ENCODE measurements around the gene TAMALIN.

TAMALIN gene

DNA sequence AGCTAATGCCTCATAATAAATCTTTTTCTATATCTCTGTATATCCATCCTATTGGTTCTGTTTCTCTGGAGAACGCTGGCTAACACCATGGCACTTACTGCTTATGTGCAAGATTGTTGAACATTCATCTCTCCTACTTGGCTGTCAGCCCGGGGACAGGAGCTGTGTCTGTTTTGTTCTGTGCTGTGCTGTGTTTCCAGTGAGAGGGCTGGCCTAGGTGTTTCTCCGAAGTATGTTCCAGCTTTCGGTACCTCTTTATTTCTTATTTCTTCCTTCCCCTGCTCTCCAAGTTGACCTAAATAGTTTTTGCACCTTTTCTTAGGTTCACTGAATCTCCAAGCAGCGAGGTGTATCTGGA lies 25.7 kb downstream of the TAMALIN start:
- H3K4me1 ChIP-seq (ENCODE audit: control insufficient read depth, low read length) = peaks cover 48% of the 10 kb centered on the region
- H3K9me2 ChIP-seq (replicated peaks; ENCODE audit: control insufficient read depth, low read length) = no peaks in the 10 kb centered on the region
- H3K4me2 ChIP-seq (ENCODE audit: low read length) = peak overlapping the region; percentile 93
- H3K36me3 ChIP-seq (ENCODE audit: control insufficient read depth, low read length) = no peaks in the 10 kb centered on the region
- no peaks in the 10 kb centered on the region for H4K20me1 ChIP-seq (ENCODE audit: control insufficient read depth, insufficient read depth, low read depth, low read length)
- H3K79me2 ChIP-seq (ENCODE audit: control insufficient read depth, low read length) = peaks cover 2% of the 10 kb centered on the region
- peak overlapping the region; percentile 72 for H3K4me3 ChIP-seq (ENCODE audit: low read length)
- H3F3A ChIP-seq (ENCODE audit: control insufficient read depth, insufficient read depth) = peaks cover 23% of the 10 kb centered on the region
- H3K9me3 ChIP-seq (ENCODE audit: control insufficient read depth, insufficient read depth, low read length) = no peaks in the 10 kb centered on the region
- H3K27me3 ChIP-seq (ENCODE audit: control insufficient read depth, low read length) = no peaks in the 10 kb centered on the region
- TF ChIP-seq, protein P1, sequence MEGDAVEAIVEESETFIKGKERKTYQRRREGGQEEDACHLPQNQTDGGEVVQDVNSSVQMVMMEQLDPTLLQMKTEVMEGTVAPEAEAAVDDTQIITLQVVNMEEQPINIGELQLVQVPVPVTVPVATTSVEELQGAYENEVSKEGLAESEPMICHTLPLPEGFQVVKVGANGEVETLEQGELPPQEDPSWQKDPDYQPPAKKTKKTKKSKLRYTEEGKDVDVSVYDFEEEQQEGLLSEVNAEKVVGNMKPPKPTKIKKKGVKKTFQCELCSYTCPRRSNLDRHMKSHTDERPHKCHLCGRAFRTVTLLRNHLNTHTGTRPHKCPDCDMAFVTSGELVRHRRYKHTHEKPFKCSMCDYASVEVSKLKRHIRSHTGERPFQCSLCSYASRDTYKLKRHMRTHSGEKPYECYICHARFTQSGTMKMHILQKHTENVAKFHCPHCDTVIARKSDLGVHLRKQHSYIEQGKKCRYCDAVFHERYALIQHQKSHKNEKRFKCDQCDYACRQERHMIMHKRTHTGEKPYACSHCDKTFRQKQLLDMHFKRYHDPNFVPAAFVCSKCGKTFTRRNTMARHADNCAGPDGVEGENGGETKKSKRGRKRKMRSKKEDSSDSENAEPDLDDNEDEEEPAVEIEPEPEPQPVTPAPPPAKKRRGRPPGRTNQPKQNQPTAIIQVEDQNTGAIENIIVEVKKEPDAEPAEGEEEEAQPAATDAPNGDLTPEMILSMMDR (IDR thresholded peaks at IDR 0.05; ENCODE audit: low read depth, low read length, poor library complexity, severe bottlenecking) = no peak
- TF ChIP-seq EZH2phosphoT487 (IDR thresholded peaks at IDR 0.05; ENCODE audit: borderline replicate concordance, low read length) = no peak
- peak overlapping the region; percentile 64 for H3K27ac ChIP-seq (ENCODE audit: low read depth, low read length)

DNA sequence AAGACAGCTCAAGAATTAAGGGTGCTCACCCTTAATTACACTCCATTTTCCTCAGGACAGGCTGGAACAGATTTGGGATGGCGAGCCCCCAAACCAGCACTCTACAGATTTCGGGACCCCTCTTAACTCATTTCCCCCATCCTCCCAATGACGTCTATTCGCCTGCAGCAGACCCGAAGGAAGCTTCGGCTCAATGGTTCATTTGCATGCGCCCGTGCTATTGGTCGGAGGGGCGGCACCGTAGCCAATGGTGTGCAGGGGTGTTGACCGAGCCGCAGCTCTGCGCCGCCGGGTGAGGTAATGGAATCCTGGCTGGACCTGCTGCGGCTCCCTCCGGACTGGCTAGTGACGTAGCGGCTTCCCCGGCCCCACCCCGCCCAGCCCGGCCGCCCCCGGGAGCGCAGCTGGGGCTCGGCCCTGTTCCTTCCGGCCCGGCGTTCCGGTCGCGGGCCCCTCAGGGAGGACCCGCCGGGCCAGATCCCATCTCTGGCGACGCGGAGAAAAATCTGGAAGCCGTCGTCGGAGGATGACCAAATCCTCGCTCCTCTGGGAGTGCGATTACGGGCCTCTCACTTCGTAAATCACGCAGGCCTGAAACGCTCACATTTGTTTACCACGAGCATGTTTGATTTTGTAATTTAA lies 26.2 kb downstream of the TAMALIN start:
- Histone ChIP-seq H3K27ac (ENCODE audit: low read depth, low read length) (peak overlapping the region; percentile 64), H3K4me2 (ENCODE audit: low read length) (peak overlapping the region; percentile 93)

DNA sequence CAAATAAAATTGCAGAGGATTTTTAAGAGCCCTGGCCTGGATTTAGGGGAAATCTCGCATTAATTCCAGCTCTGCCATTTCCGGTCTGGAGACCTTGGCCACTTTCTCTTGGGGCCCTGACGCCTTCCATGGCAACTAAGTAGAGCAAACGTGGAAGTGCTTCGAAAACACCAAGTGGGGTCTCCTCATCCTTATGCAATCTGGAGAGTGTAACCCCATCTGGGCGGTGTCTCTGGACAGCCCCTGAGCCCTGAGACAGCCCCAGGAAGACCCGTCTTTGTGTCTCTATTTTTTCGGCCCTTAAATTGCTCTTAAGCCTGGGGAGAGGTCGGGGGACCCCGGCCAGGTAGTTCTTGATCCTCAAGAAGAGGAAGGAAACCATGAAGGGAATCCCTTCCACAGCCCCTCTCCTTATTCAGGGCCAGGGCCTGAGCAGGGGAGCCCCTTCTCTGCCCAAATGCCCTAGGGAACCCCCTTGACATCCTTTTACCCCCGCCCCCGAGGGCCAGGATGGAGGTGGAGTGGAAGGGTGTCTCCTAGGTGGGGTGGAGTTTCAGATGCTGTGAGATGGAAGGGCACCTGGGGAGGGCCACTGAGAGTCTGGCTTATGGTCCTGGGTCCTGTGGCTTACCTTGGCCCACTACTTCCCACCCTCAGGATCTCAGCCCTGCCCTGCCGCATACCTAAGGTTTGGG lies 26.8 kb downstream of the TAMALIN start:
- no peak for TF ChIP-seq EZH2phosphoT487 (IDR thresholded peaks at IDR 0.05; ENCODE audit: borderline replicate concordance, low read length)
- TF ChIP-seq, protein P1 (IDR thresholded peaks at IDR 0.05; ENCODE audit: low read depth, low read length, poor library complexity, severe bottlenecking) = no peak
- no peaks in the 10 kb centered on the region for H3K27me3 ChIP-seq (ENCODE audit: control insufficient read depth, low read length)
- no peaks in the 10 kb centered on the region for H3K9me3 ChIP-seq (ENCODE audit: control insufficient read depth, insufficient read depth, low read length)
- H3K4me2 ChIP-seq (ENCODE audit: low read length) = peak overlapping the region; percentile 93
- no peaks in the 10 kb centered on the region for H3K36me3 ChIP-seq (ENCODE audit: control insufficient read depth, low read length)
- H3K4me1 ChIP-seq (ENCODE audit: control insufficient read depth, low read length) = peaks cover 54% of the 10 kb centered on the region
- peaks cover 10% of the 10 kb centered on the region for H3K79me2 ChIP-seq (ENCODE audit: control insufficient read depth, low read length)
- peak overlapping the region; percentile 72 for H3K4me3 ChIP-seq (ENCODE audit: low read length)
- peak overlapping the region; percentile 58 for H3K27ac ChIP-seq (ENCODE audit: low read depth, low read length)
- no peaks in the 10 kb centered on the region for H4K20me1 ChIP-seq (ENCODE audit: control insufficient read depth, insufficient read depth, low read depth, low read length)
- no peaks in the 10 kb centered on the region for H3K9me2 ChIP-seq (replicated peaks; ENCODE audit: control insufficient read depth, low read length)
- peaks cover 25% of the 10 kb centered on the region for H3F3A ChIP-seq (ENCODE audit: control insufficient read depth, insufficient read depth)

More for the DNA sequence above, 26.2 kb downstream of the TAMALIN start:
- Histone ChIP-seq H3K4me3 (ENCODE audit: low read length) (peak overlapping the region; percentile 72), H3K9me2 (replicated peaks; ENCODE audit: control insufficient read depth, low read length) (no peaks in the 10 kb centered on the region), H3K36me3 (ENCODE audit: control insufficient read depth, low read length) (no peaks in the 10 kb centered on the region), H3K4me1 (ENCODE audit: control insufficient read depth, low read length) (peaks cover 47% of the 10 kb centered on the region), H3K9me3 (ENCODE audit: control insufficient read depth, insufficient read depth, low read length) (no peaks in the 10 kb centered on the region), H3K27me3 (ENCODE audit: control insufficient read depth, low read length) (no peaks in the 10 kb centered on the region), H3K79me2 (ENCODE audit: control insufficient read depth, low read length) (peaks cover 5% of the 10 kb centered on the region), H3F3A (ENCODE audit: control insufficient read depth, insufficient read depth) (peaks cover 23% of the 10 kb centered on the region), H4K20me1 (ENCODE audit: control insufficient read depth, insufficient read depth, low read depth, low read length) (no peaks in the 10 kb centered on the region)
- TF ChIP-seq EZH2phosphoT487 (IDR thresholded peaks at IDR 0.05; ENCODE audit: borderline replicate concordance, low read length) = no peak
- TF ChIP-seq, protein P1 (IDR thresholded peaks at IDR 0.05; ENCODE audit: low read depth, low read length, poor library complexity, severe bottlenecking) = no peak

Measured in DOHH2 (cell line).